Activated naive CD8-positive, alpha-beta T cell treated with anti-CD3 and anti-CD28 coated beads, Interleukin-2, amount 50 U/mL, for 16 hours (primary cell): ENCODE results near the gene PYGM.

Experiments used
- DNase-seq: peaks from one replicate; pipeline ENCODE4 v3.0.0-alpha.2; 2020; ENCODE audit warnings: low read depth, low spot score

Gene PYGM

DNA sequence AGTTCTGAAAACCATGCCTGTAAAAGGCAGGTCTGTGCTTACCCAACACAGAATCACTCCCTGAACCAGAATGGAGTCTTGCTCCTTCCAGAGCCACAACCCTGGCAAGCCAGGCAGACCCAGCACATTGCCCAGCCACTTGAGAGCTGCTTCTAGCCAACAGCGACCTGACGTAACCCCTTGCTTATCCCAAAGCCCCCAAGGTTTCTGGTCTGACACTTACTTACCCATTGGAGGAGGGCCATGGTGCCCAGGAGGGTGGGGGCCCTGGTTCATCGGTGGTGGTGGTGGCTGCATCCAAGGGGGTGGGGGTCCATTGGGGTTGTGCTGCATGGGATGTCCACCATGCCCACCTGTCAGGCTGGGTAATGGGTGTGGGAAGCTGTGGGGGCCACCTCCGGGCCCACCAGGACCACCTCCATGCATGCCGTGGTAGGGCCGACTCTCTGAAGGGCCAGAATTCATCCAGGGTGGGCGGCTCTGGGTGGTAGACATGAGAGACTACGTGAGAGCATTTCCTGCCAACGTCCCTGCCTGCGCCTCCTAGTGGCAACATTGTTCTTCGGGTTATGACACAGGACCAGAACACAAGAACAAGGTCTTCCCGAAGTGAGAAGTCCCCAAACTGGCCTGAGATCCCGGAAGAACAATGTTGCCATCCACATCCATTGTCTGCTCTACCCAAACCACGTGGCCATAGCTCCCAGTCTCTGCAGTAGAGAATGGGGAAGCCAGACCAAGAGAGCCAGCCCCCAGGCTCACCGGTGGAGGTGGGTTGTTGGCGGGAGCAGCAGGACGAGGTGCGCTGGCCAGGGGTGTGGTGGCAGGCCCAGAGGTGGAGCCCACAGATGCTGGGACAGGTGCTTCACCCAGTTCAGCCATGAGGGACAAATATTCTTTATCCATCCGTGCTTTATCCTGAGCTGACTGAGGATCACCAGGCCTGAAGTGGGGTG, 7.8 kb upstream of the PYGM start:
- peak; percentile 70 for DNase-seq

DNA sequence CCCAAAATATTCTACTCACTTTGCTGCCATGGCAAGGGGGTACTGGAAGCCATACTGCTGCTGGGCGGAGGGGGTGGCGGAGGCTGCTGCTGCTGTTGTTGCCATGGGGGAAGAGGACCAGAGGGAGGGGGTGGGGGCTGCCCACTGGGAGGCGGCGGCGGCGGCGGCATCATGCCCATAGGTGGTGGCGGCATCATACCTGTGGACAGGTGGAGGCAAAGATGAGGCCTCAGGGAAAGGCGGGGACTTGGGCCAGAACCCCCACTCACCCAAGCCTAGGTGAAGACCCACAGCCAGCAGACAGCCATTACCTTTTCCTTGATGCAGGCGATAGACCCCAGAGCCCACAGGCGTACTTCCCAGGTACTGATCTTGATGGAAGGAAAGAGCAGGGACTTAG, 7.1 kb upstream of the PYGM start:
- no peak for DNase-seq

DNA sequence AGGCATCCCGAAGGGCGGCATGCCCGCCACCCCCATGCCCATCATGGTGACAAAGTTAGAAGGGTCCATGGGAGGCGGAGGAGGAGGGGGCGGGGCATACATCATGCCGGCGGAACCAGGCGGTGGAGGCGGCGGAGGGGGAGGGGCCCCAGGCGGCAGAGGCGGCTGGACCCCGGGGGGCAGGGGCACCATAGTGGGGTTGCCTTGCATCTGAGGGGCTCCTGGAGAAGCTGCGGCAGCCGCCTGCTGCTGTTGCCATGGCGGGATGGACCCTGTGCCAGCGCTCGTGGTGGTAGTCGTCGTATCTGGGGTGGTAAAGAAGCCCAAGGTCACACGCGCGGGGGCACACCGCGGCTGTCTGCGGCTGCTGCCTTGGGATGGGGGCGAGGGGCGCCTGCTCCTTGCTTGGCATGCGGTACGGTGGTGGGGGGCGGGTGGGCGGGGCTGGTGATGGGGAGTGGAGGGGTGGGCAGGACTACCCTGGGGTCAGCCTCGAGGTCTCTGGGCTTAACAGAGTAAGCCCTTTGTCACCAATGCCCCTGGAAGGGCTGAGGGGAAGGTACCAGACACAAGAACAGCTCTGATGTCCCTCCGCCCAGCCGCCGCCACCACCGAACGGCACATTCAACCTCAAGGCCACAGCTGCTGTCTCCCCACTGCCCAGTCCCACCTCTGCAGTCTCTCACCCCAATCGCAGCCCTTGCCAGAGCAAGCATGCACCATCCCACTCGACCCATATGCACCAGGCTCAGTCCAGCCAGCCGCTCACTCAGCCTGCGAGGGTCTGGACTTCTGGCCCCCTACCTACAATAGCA, 6.3 kb upstream of the PYGM start:
- no peak for DNase-seq

GRCh38 chr11:64765291-64765850, 5.6 kb upstream of the PYGM start:
- no peak for DNase-seq

DNA sequence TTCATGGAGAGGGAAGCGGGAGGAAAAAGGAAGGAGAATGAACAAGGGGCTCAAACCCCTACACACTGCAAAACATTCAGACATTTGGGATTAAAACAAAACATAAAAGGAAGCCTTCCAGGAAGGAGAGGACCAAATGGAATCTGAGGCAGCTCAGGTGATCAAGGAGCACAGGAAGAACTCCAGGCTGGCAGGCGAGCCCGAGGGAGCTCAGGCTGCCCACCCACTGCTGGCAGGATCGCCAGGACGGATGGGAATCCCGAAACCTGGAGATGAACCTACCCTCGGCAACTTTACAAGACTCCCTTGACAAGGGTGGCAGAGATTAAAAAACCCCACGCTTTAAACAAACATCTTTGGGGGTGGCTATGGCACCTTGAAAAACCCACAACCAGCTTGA, 5.0 kb upstream of the PYGM start:
- no peak for DNase-seq

DNA sequence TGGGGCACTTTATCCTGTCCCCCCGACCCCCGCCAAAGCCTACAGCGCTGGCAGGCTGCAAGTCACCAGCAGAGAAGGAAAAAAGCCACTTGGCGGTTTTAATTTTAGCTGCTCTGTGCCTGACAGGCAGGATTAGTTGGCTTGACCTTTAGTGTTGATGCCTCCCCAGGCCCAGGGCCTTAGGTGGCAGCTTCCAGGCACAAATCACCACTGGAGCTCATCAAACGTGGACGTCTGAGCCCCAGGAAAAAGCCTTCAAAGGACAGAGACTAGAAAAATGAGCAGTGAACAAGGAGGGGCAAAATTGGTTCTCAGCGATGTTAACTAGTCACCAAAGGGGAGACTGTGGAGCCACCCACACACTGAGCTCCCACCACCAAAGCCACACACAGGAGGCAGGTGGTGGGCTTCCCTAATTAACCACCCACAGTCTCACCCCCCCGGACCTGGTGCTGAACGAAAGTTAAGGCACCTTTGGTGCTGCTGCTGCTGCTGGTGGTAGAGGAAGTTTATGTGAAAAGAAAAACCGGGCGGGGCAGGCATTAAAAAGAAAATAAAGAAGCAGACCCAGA, 4.4 kb upstream of the PYGM start:
- peak; percentile 38 for DNase-seq

GRCh38 chr11:64763526-64764039, 3.8 kb upstream of the PYGM start:
- no peak for DNase-seq

DNA sequence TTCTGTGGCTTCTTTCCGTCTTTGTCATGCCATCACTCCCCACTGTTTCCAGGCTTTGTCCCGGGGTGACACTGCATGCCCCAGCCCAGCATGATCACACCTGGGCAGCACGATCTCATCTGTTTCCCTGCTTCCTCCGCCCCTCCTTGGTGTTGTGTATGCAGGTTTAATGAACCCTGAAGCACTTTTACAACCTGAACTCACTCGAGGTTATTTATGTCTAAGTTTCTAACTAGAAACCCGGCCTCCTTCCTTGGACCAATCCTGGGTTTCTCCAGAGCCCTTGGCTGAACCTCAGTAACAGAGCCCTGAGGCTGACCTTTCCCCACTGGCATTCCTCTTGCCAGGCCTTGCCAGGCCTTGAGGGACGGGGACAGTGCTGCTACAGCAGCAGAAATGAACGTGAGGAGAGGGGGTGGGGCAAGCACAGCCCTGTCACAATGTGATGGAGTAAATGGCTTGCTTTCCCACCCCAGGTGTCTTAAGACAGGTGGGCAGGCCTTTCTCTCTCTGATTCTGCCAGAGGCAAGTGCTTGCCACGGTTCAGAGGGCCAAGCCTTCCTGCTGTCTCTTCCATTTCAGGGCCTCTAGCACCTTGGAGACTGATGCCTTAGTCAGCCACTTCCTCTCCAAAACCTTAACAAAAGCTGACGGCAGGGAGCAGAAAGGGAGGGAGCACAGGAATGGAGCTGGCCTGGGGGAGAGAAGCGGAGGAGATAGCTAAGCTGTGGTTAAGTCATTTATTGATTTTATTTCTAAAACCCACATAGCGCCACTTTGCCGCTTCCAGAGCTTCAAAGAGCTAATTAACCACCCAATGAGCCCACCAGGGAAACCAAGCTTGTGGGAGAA, 3.1 kb upstream of the PYGM start:
- DNase-seq: no peak

DNA sequence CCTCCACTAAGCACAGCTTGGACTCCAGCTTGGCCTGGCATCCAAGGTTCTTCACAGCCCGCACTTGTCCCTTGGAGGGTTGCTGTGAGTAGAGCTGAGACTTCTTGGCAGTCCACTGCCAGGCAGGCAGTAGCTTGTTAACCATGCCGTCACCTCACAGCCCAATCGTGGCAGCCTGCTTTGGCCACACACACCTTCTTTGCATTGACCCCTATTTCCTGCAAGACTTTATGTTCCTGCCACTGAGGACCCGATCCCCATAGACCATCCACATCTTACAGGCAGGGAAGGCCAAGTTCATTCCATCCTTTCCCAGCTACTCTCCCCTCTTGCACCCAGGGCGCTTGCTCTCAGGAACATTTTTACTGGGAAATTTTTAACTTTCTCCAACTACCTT, 2.5 kb upstream of the PYGM start:
- DNase-seq: no peak

DNA sequence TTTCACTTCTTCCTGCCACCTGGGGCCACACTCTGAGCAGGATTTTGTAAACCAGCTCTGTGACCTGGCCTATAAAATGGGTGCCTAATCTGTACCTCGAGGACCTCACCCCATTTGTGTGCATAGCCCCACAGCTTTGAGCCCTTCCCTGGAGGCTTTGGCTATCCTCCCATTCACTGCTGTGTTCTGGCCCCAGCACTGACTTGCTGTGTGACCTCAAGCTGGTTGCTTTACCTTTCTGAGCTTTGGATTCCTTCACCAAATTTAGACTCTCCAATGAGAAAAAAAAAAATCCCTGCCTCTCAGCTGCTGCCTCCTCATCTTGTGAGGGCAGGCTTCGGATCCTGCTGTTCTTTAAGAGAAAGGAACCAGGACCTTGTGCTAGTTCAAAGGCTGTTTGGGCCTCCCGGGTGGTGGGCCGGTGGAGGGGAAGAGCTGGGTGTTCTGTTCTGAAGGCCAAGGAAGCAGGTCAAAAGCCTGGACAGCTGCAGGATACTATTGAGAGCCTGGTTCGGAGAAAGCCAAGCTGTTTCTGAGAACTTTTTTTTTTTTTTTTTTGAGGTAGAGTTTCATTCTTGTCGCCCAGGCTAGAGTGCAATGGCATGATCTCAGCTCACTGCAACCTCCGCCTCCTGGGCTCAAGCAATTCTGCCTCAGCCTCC, 1.1 kb upstream of the PYGM start:
- no peak for DNase-seq

- DNase-seq: no peak
Measured at GRCh38 chr11:64759131-64759721, 548 bp downstream of the PYGM start.

DNA sequence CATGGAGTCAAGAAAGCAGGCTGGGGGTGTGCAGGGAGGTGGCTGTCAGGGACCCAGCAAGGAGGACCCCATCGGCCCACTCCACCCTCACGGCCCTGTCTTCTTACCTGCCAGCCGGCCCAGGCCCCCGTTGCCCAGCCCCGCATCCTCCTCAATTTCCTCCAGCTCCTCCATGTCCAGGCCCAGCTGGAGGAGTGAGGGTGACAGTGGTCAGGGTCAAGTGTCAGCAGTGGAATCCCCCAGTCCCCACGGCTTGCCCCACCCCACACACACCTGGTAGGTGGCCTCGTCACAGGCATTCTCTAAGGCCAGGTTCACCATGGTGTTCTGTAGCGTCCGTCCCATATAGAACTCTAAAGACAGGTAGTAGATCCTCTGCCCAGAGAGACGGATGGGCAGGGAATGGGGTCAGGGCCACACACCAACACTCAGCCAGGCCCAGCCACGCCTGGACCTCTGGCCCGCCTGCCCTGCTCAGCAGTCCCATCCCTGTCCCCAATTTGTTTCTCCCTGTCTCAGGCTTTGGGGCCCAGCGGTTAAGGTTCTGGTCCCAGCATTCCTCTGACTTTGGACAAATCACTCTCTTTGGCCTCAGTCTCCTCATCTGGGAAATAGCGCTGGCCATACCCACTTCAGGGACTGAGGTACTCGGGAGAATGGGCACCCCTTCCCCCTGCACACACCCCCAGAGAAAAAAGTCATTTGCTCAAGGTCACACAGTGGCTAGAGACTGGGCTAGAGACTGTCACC, 1.3 kb downstream of the PYGM start:
- no peak for DNase-seq

DNA sequence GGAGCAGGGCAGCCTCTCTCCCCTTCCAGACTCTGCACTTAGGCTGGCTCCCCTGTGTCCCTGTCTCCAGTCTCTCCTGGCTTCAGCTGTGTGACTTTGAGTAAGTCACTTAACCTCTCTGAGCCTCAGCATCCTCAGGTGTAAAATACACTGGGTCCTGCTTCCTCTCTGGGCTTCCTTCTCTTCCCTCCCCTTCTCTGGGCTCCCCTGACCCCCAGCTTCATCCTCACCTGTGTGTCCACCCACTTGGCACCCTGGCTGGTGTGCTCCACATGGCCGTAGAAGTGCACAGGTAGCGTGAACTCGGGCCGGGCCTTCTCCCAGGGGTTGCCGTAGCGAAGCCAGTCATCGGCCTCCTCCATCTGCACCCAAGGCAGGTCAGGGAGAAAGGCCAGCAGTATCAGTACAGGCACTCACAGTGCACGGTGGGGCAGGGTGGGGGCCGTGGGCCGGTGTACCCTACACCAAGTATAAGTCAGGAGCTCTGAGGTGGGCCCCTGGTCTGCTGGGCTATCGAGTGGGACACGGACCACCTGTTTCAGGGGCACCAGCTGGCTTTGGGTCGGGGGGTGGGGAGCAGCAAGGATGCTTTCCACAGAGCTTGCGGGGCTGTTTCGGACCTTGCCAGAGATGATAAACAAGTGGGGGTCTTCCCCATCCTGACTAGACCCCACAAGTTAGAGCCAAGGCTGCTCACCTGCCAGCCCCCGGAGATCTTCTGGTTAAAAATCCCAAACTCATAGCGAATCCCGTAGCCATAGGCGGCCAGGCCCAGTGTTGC, 2.0 kb downstream of the PYGM start:
- DNase-seq: no peak

- no peak for DNase-seq
Measured at GRCh38 chr11:64755681-64756361, 4.0 kb downstream of the PYGM start.

DNA sequence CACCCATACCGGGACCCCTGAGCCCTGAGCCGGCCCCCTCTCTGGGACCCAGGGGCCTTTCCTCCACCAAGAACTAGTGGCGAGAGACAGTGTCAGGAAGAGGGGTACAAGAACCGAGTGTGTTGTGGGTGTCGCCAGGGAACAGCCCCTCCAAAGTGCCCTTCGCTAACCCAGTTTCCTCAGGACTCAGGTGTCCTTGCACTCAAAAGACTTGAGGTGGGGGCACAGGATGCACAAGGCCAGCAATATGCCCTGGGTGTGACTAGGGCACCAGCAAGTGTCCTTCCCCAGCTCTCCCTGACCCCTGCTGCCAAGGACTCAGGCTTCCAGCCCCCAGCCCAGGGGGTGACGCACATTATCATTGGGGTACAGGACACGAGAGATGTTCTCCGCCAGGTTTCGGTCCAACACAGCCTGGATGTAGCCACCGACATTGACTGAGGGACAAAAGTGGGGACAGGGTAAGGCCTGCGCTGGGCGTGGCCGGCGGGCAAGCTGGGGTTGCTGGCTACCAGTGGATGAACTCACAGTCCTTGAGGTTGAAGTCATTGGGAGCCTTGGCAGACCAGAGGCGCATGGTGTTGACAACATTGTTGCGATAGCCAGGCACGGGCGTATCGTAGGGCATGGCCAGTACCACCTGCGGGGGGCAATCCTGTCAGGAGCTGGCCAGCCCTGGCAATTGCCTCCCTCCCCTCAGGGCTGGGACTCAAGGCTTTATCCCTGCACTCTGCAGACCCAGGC, 4.7 kb downstream of the PYGM start:
- DNase-seq: no peak

GRCh38 chr11:64754124-64754918, 5.5 kb downstream of the PYGM start:
- no peak for DNase-seq
